ENCODE data around the gene CKS1B.
A peak's percentile ranks its signal among the peaks of the same experiment; 100 is the strongest.

CKS1B gene

DNA sequence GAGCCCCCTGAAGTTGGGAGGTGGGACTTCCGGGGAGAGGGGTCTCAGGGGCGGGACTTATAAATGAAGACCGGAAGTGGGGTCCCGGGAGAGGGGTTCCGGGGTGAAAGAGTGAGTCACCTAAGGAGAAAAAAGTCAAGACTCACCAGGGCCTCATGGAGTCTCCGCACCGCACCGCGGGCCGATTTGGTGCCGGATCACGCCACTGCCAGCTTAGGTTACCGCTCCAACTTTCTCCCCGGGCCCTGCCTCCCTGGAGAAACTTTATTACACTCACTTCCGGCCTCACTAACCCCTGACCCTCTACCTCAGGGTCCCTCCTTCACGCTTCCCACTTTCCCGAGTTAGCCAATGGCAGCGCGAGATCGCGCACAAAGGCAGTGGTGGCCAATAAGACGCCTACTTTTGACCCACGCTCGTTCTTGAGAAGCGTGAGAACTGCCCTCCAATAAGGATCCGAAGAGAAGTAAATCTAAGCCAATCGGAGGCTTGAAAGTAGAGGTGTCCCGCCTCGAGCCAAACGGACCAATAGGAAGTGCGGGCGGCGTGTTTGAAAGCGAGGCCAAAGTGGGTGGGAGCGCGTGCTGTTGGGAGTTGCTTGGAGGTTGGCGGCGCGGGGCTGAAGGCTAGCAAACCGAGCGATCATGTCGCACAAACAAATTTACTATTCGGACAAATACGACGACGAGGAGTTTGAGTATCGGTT, at the start of gene CKS1B:
TSS of gene CKS1B (plus strand) at position 580 of the 706 bp plus-strand sequence. CDS start at position 645, 65 bp downstream.
- DNase-seq, result peak; percentile 100

- no peak for DNase-seq
These were observed 48.9 kb upstream of the CKS1B start for GRCh38 chr1:154925335-154926170.

DNA sequence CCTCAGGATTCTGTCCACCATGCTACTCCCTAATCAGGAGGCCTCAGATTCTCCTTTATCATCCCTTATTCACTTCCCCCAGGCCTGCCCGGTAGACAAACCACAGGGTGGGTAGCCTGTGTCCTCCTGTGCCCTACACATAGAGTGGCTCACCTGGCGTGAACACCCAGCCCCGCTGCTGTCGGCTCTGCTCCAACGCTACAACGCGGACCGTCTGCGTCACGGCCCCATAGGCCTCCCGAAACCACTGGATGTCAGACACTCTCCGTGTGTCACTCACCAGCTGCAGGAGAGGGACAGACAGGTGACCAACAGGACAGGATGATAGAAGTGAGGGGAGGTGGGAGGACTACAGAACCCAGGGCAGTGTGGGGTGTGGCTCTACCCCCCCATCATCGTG, 48.3 kb upstream of the CKS1B start:
- DNase-seq, result no peak

DNA sequence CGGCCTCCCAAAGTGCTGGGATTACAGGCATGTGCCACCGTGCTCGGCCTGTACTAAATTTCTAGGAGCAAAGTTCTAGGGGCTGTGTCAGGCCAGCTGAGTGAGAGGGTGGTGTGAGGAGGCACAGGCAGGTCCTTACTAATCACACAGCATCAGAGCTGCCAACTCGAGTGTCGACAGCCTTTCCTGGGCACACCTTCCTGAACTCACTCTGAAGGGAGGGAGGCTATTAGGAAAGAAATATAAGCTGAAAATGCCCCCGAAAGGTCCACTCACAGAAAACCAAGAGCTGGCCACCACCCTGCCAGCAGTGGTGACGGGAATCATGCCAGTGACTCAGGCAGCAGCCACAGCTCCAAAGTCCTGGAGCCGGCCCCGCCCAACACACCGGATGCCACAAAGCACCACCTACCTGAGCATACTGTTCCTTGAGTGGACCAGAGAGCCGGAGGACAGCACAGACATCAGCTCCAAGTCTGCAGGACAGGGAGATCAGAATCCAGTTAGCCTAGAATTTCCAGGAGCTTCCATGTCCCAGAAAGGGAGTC, 42.5 kb upstream of the CKS1B start:
- no peak for DNase-seq

GRCh38 chr1:154934358-154934948, 40.0 kb upstream of the CKS1B start:
- DNase-seq, result no peak

DNA sequence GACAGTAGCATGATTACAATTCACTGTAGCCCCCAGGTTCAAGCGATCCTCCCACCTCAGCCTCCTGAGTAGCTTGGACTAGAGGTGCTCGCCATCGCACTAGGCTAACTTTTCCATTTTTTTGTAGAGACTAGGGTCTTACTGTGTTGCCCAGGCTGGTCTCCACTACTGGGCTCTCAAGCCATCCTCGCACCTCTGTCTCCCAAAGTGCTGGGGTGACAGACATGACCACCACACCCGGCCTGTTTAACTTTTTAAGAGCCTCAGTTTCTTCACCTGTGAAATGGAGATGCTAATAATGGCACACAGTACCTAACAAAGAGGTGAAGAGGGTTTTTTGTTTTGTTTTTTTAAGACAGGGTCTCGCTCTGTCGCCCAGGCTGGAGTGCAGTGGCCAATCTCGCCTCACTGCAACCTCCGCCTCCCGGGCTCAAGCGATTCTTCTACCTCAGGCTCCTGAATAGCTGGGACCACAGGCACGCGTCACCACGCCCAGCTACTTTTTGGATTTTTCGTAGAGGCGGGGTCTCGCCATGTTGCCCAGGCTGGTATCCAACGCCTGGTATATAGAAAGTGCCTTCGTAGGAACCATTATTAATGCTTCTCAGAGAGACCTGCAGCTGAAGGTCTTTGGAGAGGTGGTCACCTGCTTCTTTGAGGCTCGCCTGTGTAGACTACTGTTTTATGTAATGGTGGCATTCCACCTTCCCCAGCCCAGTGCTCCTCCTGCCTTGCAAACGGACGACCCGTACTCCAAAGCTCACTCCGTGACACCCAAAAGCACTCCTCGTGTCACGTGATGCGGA, 38.5 kb upstream of the CKS1B start:
- DNase-seq, result no peak

DNA sequence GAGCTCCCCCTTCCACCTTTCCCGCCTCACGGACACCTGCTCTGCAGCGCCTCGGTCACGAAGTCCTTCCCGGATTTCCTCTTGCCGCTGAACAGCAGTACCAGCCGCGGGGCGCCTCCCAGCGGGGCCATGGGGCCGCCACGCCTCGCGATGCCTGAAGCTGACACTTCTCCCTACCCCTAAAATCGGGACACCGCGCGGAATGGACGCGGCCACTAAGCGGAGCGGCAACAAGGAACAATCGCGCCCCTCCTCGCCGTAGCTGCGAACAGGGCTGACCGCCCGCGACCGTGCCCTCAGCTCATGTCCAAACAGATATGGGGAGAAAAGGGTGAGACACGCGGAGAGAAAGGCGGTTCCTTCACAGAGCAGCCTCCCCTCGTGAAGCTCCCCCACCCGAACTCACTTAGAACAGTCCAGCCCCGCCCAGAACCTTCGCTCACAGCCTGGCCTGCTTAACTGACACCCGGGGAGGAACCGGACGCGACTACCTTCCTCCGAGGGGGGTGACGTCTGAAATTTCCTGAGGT, 37.9 kb upstream of the CKS1B start, which contains the start of gene PMVK:
TSS of gene PMVK (minus strand) at position 165 of the 530 bp plus-strand sequence. CDS start at position 131, 34 bp downstream.
- DNase-seq, result peak; percentile 92

DNA sequence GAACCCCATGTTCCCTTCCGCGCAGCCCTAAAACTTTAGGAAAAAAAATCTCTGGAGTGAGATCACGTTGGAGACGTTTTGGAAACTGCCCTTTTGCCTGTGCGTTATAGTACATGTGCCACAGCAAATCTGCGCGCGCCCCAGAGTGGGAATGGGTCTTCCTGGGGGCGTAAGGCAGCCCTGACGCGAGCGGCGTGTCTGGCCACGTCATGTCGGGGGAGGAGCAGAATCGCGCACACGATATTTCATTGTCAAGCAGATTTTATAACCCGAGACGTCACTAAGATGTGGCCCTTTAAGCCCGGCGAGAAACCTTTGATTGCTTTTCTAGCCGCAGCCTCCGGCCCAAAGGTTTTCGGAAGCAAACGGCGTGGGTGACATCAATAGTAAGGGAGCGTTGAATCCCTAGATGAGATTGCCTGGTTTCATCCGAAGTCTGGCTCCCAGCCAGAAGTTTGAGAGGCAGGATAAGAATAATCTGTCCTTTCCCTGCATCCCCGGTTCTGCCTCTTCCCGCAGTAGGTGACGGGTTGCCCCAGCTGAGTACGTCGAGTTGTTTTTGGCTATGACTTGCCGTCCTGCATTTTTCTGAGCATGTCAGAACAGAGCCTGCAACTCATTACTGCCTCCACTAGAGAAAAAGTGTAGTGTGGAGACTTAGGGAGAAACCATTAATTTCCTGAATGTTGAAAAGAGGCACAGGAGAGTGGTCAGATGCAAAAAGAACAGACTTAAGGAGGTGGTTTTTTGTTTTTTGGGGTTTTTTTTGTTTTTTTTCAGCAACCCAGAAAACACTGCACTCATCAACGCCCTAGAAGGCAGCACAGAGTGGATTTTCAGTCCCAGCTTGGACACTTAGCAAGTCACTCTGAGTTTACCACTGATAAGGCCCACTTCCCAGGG, 37.1 kb upstream of the CKS1B start:
- peak; percentile 92 for DNase-seq

DNA sequence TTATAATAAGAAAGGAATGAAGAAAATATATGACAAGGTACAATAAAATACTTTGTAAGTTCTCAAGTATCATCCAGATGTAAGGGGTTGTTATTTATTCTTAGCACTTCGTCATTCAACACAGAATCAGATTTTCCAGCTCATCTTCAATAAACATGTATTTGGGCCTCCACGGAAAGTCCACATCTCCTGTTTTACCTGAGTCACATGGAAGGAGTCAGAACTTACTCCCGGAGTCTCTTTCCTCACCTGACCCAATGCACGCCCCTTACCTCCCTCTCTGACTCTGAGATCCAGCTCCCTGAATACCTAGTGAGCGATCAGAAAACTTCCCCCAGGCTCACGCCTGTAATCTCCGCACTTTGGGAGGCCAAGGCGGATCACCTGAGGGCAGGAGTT, 36.5 kb upstream of the CKS1B start:
- DNase-seq, result no peak

- no peak for DNase-seq
These were observed 35.7 kb upstream of the CKS1B start for GRCh38 chr1:154938604-154939399.

DNA sequence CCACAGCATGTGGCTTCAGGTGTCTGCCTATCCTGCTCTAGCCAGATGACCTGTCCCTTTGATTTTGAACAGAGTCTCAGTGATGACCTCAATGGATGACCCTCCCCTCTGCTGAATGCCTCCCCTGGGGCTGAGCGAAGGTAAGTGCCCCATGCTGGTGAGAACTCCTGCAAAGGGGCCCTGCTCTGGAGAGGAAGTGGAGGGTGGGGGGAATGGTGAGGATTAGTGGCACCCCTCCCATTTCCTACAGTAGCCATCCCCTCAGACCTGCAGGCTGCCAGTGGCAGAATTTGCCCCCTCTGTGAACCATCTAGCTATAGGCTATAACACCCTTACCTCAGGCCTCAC, 34.3 kb upstream of the CKS1B start:
- no peak for DNase-seq

DNA sequence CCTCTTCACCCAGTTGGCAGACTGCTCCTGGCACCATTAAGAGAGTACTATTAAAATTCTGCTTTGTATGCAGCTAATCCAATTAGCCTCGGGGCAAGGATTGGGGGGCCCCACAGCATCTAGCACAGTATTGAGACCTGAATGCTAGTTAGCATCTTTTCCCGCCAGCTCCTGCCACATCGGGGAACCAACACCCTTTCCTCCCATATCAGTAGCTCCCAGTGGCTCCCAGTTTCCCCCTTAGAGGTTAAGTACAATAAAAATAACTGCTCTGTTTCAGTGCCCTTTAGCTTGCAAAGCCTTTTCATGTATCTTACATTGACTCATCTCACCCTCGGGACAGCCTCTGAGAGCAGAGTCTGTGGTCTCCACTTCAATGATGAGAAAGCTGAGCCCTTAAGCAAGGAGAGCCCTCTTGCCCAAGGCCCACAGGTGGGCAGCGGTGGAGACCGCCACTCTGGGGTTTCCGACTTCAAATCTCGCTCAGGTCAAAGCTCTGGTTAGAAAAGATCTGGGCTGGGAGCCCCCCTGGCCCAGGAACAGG, 33.8 kb upstream of the CKS1B start:
- DNase-seq, result no peak

DNA sequence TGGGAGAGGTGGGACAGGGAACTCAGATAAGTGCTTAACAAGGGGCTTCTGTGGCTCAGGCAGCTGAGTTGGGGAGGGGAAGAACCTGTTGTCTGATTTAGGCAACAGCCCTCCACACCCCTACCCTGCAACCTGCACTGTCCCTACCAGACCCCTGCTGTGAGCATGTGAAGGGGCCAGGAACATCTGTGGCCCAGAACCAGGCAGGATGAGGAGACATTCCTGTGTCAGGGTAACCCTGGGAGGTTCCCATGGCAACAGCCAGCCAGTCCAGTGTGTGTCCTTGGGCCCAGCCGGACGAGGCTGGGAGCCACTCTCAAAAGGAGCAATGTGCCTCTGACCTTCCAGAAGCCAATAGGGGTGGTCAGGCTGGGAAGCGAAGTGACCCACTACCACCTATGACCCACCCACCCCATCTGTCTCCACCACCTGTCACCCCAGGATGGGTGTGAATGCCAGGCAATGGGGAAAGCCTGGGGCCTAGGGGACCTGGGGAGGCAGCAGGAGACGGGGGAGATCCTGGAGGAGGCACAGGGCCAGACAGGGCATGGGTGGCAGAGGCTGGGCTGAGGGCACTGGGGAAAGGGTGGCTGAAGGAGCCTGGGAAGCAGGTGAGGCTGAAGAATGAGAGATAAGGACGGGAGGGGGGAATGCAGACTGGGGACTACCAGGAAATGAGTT, 33.0 kb upstream of the CKS1B start:
- DNase-seq, result no peak

- no peak for DNase-seq
These were observed 30.7 kb upstream of the CKS1B start for GRCh38 chr1:154943649-154944400.

- no peak for DNase-seq
These were observed 29.9 kb upstream of the CKS1B start for GRCh38 chr1:154944401-154945159.

- no peak for DNase-seq
These were observed 29.1 kb upstream of the CKS1B start for GRCh38 chr1:154945160-154945961.
